Upper lobe of left lung (tissue), 4 donors: ENCODE results near the gene DPPA2.

ENCODE experiments used
- EP300 ChIP-seq, 4 donors: sonication (generic); formaldehyde crosslinking; IDR thresholded peaks; one replicate each; pipeline ENCODE4 v1.5.1; 2017; ENCODE audit warnings: antibody characterized with exemption in 4 of 4, control low read depth in 2 of 4
- POLR2A ChIP-seq, 4 donors: fragments of 450-650 bp; IDR thresholded peaks; one replicate each; pipeline ENCODE4 v1.5.1; 2016 to 2017; ENCODE audit warnings: antibody characterized with exemption in 4 of 4, mild to moderate bottlenecking in 2 of 4
- POLR2AphosphoS5 ChIP-seq, 2 donors: sonication (generic); formaldehyde crosslinking; IDR thresholded peaks; one replicate each; pipeline ENCODE4 v1.5.1; 2017; ENCODE audit warnings: antibody characterized with exemption in 2 of 2
- TF ChIP-seq, protein P1 (sequence below), 6 experiments: fragments of 450-650 bp in 4 of 6; fragments of 200-600 bp in 2 of 6; sonication (generic) in 2 of 6; IDR thresholded peaks; one replicate each; pipeline ENCODE4 v1.5.1; 2016 to 2019; ENCODE audit warnings: antibody characterized with exemption in 6 of 6

DNA sequence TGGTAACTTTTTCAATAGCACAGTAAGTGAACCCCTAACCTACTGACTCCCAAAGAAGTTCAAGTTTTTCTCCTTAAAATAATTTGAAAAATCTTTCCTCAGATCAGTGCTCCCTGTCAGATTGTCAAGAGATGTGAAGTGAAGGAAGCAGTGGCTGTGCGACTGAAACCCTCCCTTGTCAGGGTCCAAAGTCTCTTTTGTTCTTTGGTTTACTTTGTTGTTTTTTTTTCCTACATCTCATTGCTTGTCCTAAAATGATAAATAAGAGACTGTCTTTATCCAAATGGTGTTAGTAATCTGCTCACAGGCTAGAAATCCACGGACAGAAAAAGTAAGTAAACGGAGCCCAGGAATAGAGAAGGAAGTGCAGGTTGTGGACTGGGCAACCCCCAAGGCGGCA is 22.0 kb upstream of the DPPA2 start:
- TF ChIP-seq POLR2A (IDR thresholded peaks at IDR 0.05) (no peak), POLR2AphosphoS5 (IDR thresholded peaks at IDR 0.05) (no peak), EP300 (IDR thresholded peaks at IDR 0.05) (no peak)
- TF ChIP-seq, protein P1, sequence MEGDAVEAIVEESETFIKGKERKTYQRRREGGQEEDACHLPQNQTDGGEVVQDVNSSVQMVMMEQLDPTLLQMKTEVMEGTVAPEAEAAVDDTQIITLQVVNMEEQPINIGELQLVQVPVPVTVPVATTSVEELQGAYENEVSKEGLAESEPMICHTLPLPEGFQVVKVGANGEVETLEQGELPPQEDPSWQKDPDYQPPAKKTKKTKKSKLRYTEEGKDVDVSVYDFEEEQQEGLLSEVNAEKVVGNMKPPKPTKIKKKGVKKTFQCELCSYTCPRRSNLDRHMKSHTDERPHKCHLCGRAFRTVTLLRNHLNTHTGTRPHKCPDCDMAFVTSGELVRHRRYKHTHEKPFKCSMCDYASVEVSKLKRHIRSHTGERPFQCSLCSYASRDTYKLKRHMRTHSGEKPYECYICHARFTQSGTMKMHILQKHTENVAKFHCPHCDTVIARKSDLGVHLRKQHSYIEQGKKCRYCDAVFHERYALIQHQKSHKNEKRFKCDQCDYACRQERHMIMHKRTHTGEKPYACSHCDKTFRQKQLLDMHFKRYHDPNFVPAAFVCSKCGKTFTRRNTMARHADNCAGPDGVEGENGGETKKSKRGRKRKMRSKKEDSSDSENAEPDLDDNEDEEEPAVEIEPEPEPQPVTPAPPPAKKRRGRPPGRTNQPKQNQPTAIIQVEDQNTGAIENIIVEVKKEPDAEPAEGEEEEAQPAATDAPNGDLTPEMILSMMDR (IDR thresholded peaks at IDR 0.05) = no peak
